ENCODE results near the gene EDC4. TPM values are rescaled to one million over a fixed set of nuclear protein-coding genes. Genes with fewer than 3 reads are reported as not detected.
"Not testable (repeated sequence)": the region's sequence is repeated elsewhere in the genome, so short reads cannot be mapped to it uniquely, and the experiment has no call there.

Gene EDC4
- total and polyA plus RNA-seq, 9 of the 15 experiments (the other 6 are each of a cell fraction or from before 2014, with no cell fraction given), result 1.1 to 131 (median 74.0) TPM

- TF ChIP-seq HINFP (tag; conservative IDR thresholded peaks at IDR 0.05; ENCODE audit: low read depth), result no peak
These were observed 37.3 kb downstream of the EDC4 start (continued) for GRCh38 chr16:67910158-67910557.

GRCh38 chr16:67914758-67915495 lies 42.1 kb downstream of the EDC4 start:
- Histone ChIP-seq H3K4me1 (replicated peaks in 1 of 2; ENCODE audit: control insufficient read depth in 2 of 2, insufficient read depth in 2 of 2, low read length in 2 of 2) (peaks cover 5 to 16% of the 10 kb centered on the region in 2 experiments; a peak in 4 of 5 replicates), H3K9me3 (replicated peaks; ENCODE audit: control insufficient read depth, insufficient read depth, low read depth, low read length) (no peaks in the 10 kb centered on the region), H3K79me2 (ENCODE audit: control insufficient read depth, insufficient read depth, low read length) (no peaks in the 10 kb centered on the region), H4K20me1 (replicated peaks; ENCODE audit: control insufficient read depth, insufficient read depth, low read length) (peaks cover 14% of the 10 kb centered on the region), H3K4me2 (ENCODE audit: insufficient read depth, low read length) (no peak overlapping the region), H3K27ac (ENCODE audit: extremely low read depth, low read depth, low read length) (no peak overlapping the region), H3K27me3 (ENCODE audit: control insufficient read depth in 2 of 2, insufficient read depth in 2 of 2, low read length in 2 of 2) (no peaks in the 10 kb centered on the region), H3K9ac (ENCODE audit: insufficient read depth in 1 of 2, low read depth in 2 of 2, low read length in 2 of 2) (no peak overlapping the region; a peak in 1 of 4 replicates), H3K9me1 (ENCODE audit: control insufficient read depth, insufficient read depth, low read length) (peaks cover 4% of the 10 kb centered on the region), H3K36me3 (ENCODE audit: control insufficient read depth, insufficient read depth, low read length) (no peaks in the 10 kb centered on the region), H3K4me3 (no peak overlapping the region), H2AFZ (ENCODE audit: low read depth, low read length) (no peak overlapping the region)
- POLR2A ChIA-PET, result interaction anchor here (0.6 to 1.8 kb wide), 6 partner anchors 9 to 389 kb away, joined by 3 to 6 read pairs (median 3); no protein-coding TSS in a partner anchor
- WGBS (ENCODE audit: insufficient coverage, low coverage, missing lambda C conversion rate), result 38% methylated on average over 7 of the region's 7 CpGs
- TF ChIP-seq GABPA (tag; conservative IDR thresholded peaks at IDR 0.05; ENCODE audit: low read depth) (no peak), USF2 (CRISPR knock-in tag; IDR thresholded peaks at IDR 0.05) (no peak), E2F8 (IDR thresholded peaks at IDR 0.05; ENCODE audit: low read depth, partially characterized antibody) (no peak), NRF1 (conservative IDR thresholded peaks at IDR 0.05 in 1 of 2, IDR thresholded peaks at IDR 0.05 in 1 of 2) (no peak), ZNF24 (IDR thresholded peaks at IDR 0.05) (peak; percentile 93)
- TF ChIP-seq, protein P1, sequence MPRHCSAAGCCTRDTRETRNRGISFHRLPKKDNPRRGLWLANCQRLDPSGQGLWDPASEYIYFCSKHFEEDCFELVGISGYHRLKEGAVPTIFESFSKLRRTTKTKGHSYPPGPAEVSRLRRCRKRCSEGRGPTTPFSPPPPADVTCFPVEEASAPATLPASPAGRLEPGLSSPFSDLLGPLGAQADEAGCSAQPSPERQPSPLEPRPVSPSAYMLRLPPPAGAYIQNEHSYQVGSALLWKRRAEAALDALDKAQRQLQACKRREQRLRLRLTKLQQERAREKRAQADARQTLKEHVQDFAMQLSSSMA (CRISPR knock-in tag; IDR thresholded peaks at IDR 0.05), result no peak
- DNase-seq (ENCODE audit: extremely low read depth in 1 of 4, low spot score in 3 of 4), result no peak
- in situ Hi-C loops (cut with MboI) (no loop called here), intact Hi-C loops (cut with micrococcal nuclease) (no loop called here)
- ATAC-seq, result no peak
- CTCF ChIA-PET (ENCODE audit: low intra/inter-chr PET ratio), result no interaction called here
- no peak for FAIRE-seq
- no TSS peak for BruUV-seq (replicated peaks)

DNA sequence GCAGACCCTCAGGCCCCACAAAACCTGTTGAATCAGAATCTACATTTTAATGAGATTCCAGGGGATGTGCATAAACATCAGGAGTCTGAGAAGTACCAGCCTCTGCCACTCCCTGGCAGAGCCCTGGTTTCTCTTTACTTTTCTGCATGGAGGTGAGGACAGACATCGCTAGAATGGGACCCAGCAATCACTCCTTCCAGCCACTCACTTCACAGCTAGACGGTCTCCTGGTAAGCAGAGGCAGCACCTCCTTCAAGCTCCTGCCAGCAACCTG lies 42.6 kb downstream of the EDC4 start:
- intact Hi-C loops (cut with micrococcal nuclease); BruUV-seq (replicated peaks): not testable (repeated sequence)
- POLR2A ChIA-PET, result interaction anchor here (0.6 to 1.8 kb wide), 3 partner anchors 10 to 197 kb away, joined by 3 to 6 read pairs (median 6); no protein-coding TSS in a partner anchor

More for the DNA sequence above, 42.6 kb downstream of the EDC4 start:
- H3K27ac ChIP-seq (ENCODE audit: extremely low read depth, low read depth, low read length); H3K79me2 ChIP-seq (ENCODE audit: control insufficient read depth, insufficient read depth, low read length); in situ Hi-C loops (cut with MboI); H3K27me3 ChIP-seq (ENCODE audit: control insufficient read depth in 2 of 2, insufficient read depth in 2 of 2, low read length in 2 of 2); H3K9ac ChIP-seq (ENCODE audit: insufficient read depth in 1 of 2, low read depth in 2 of 2, low read length in 2 of 2); H3K36me3 ChIP-seq (ENCODE audit: control insufficient read depth, insufficient read depth, low read length); H2AFZ ChIP-seq (ENCODE audit: low read depth, low read length); CTCF ChIA-PET (ENCODE audit: low intra/inter-chr PET ratio); H3K9me1 ChIP-seq (ENCODE audit: control insufficient read depth, insufficient read depth, low read length); DNase-seq (ENCODE audit: extremely low read depth in 1 of 4, low spot score in 3 of 4); H3K4me2 ChIP-seq (ENCODE audit: insufficient read depth, low read length); H3K9me3 ChIP-seq (replicated peaks; ENCODE audit: control insufficient read depth, insufficient read depth, low read depth, low read length); FAIRE-seq; ATAC-seq; H3K4me3 ChIP-seq: not testable (repeated sequence)
- WGBS (ENCODE audit: insufficient coverage, low coverage, missing lambda C conversion rate), result 33% methylated on average over 1 of the region's 2 CpGs
- Histone ChIP-seq H3K4me1 (replicated peaks in 1 of 2; ENCODE audit: control insufficient read depth in 2 of 2, insufficient read depth in 2 of 2, low read length in 2 of 2) (peaks cover 5 to 16% of the 10 kb centered on the region in 2 experiments; a peak in 4 of 5 replicates), H4K20me1 (replicated peaks; ENCODE audit: control insufficient read depth, insufficient read depth, low read length) (peaks cover 14% of the 10 kb centered on the region)
